Trophoblast cell (in vitro differentiated cells and primary cell): ENCODE data around the gene OTUD7B.

Source experiments
- DNase-seq, 2 donors: peaks; one replicate each; pipeline ENCODE4 v3.0.0-alpha.2; 2016
- H2AFZ ChIP-seq: 2 replicates; pipeline ENCODE4 v1.6.1; 2013; ENCODE audit warnings: low read length, moderate library complexity, mild to moderate bottlenecking; ENCODE audit not compliant: insufficient read depth, poor library complexity
- H2AK5ac ChIP-seq: 2 replicates; pipeline ENCODE4 v1.6.1; 2013; ENCODE audit warnings: mild to moderate bottlenecking, low read length
- H2BK120ac ChIP-seq: 2 replicates; pipeline ENCODE4 v1.6.1; 2013; ENCODE audit warnings: low read length, mild to moderate bottlenecking, moderate library complexity; ENCODE audit not compliant: insufficient read depth, poor library complexity
- H2BK12ac ChIP-seq: 2 replicates; pipeline ENCODE4 v1.6.1; 2013; ENCODE audit warnings: mild to moderate bottlenecking, low read length, moderate library complexity
- H2BK5ac ChIP-seq: 2 replicates; pipeline ENCODE4 v1.6.1; 2013; ENCODE audit warnings: low read length, low read depth, moderate library complexity, mild to moderate bottlenecking; ENCODE audit not compliant: poor library complexity
- H3K14ac ChIP-seq: 2 replicates; pipeline ENCODE4 v1.6.1; 2013; ENCODE audit warnings: mild to moderate bottlenecking, low read length
- H3K18ac ChIP-seq: 2 replicates; pipeline ENCODE4 v1.6.1; 2013; ENCODE audit warnings: mild to moderate bottlenecking, low read length
- H3K23ac ChIP-seq: 2 replicates; pipeline ENCODE4 v1.6.1; 2013; ENCODE audit warnings: low read length
- H3K27ac ChIP-seq: 2 replicates; pipeline ENCODE4 v1.5.1; 2013; ENCODE audit warnings: low read depth, mild to moderate bottlenecking, inconsistent platforms, low read length, moderate library complexity
- H3K27me3 ChIP-seq: 2 replicates; pipeline ENCODE4 v1.6.1; 2013; ENCODE audit warnings: inconsistent platforms, mild to moderate bottlenecking, low read length, moderate library complexity; ENCODE audit not compliant: insufficient read depth
- H3K36me3 ChIP-seq, 2 experiments: 1 replicate in 1 of 2; 2 replicates in 1 of 2; pipeline ENCODE4 v1.6.1; 2013; ENCODE audit warnings: low read length in 2 of 2, mild to moderate bottlenecking in 2 of 2, moderate library complexity in 1 of 2; ENCODE audit not compliant: insufficient read depth in 2 of 2, control insufficient read depth in 1 of 2
- H3K4ac ChIP-seq: 2 replicates; pipeline ENCODE4 v1.6.1; 2013; ENCODE audit warnings: low read depth, mild to moderate bottlenecking, low read length, moderate library complexity
- H3K4me1 ChIP-seq, 2 experiments: 1 replicate in 1 of 2; 2 replicates in 1 of 2; pipeline ENCODE4 v1.6.1; 2013; ENCODE audit warnings: low read length in 2 of 2, mild to moderate bottlenecking in 2 of 2, moderate library complexity in 1 of 2; ENCODE audit not compliant: insufficient read depth in 2 of 2, control insufficient read depth in 1 of 2
- H3K4me2 ChIP-seq: 2 replicates; pipeline ENCODE4 v1.6.1; 2013; ENCODE audit warnings: inconsistent platforms, mild to moderate bottlenecking, low read length, moderate library complexity
- H3K4me3 ChIP-seq: 2 replicates; pipeline ENCODE4 v1.5.1; 2013; ENCODE audit warnings: mild to moderate bottlenecking, low read depth, low read length, inconsistent platforms
- H3K79me1 ChIP-seq: one replicate; pipeline ENCODE4 v1.6.1; 2013; ENCODE audit warnings: low read length
- H3K79me2 ChIP-seq: 2 replicates; pipeline ENCODE4 v1.6.1; 2013; ENCODE audit warnings: low read length, mild to moderate bottlenecking; ENCODE audit not compliant: control insufficient read depth, insufficient read depth, poor library complexity
- H3K9ac ChIP-seq: 2 replicates; pipeline ENCODE4 v1.6.1; 2013; ENCODE audit warnings: mild to moderate bottlenecking, low read length
- H3K9me3 ChIP-seq: 2 replicates; pipeline ENCODE4 v1.6.1; 2013; ENCODE audit warnings: low read depth, mild to moderate bottlenecking, control low read depth, inconsistent platforms, low read length; ENCODE audit not compliant: insufficient read depth
- H4K12ac ChIP-seq: 2 replicates; pipeline ENCODE4 v1.6.1; 2013; ENCODE audit warnings: low read depth, mild to moderate bottlenecking, low read length, moderate library complexity
- H4K8ac ChIP-seq: 2 replicates; pipeline ENCODE4 v1.6.1; 2013; ENCODE audit warnings: low read depth, mild to moderate bottlenecking, low read length, moderate library complexity
- H4K91ac ChIP-seq: one replicate; pipeline ENCODE4 v1.6.1; 2013; ENCODE audit warnings: low read depth, mild to moderate bottlenecking, low read length, moderate library complexity
- WGBS: extraction: QIAGEN DNeasy Blood & Tissue Kit; methylation state at CpG from one replicate; pipeline ENCODE4 v1.1.7; 2013; ENCODE audit warnings: missing lambda C conversion rate; ENCODE audit not compliant: insufficient read length, insufficient coverage; ENCODE audit errors: extremely low coverage; 5-methylcytosine and 5-hydroxymethylcytosine counted together

Gene OTUD7B

GRCh38 chr1:149929856-149930255 is 80.7 kb downstream of the OTUD7B start:
- Histone ChIP-seq H3K14ac (no peak overlapping the region), H4K91ac (peak overlapping the region; percentile 16), H2AFZ (no peak overlapping the region), H3K27me3 (no peaks in the 10 kb centered on the region), H3K79me2 (peaks cover 8% of the 10 kb centered on the region), H3K9ac (no peak overlapping the region), H3K9me3 (no peaks in the 10 kb centered on the region), H2BK12ac (no peak overlapping the region), H3K18ac (no peak overlapping the region), H3K4ac (no peak overlapping the region), H3K36me3 (peaks cover 25 to 58% of the 10 kb centered on the region in 2 experiments), H3K27ac (no peak overlapping the region), H2BK120ac (no peak overlapping the region), H4K12ac (no peak overlapping the region), H3K4me1 (peaks cover 7 to 10% of the 10 kb centered on the region in 2 experiments), H3K4me2 (no peak overlapping the region), H3K79me1 (peaks cover 11% of the 10 kb centered on the region), H2BK5ac (no peak overlapping the region), H4K8ac (no peak overlapping the region), H3K23ac (no peak overlapping the region), H3K4me3 (no peak overlapping the region), H2AK5ac (no peak overlapping the region)
- DNase-seq, result no peak
- no CpG with 5 or more reads among the region's 2 CpGs for WGBS

GRCh38 chr1:149928401-149928724 is 82.2 kb downstream of the OTUD7B start:
- Histone ChIP-seq H2BK12ac (no peak overlapping the region), H3K4ac (no peak overlapping the region), H4K12ac (no peak overlapping the region), H3K4me3 (peak overlapping the region; percentile 95), H3K23ac (no peak overlapping the region), H3K14ac (no peak overlapping the region), H2AFZ (no peak overlapping the region), H2BK120ac (no peak overlapping the region), H3K79me2 (peaks cover 8% of the 10 kb centered on the region), H4K8ac (peak overlapping the region; percentile 94), H2BK5ac (no peak overlapping the region), H3K18ac (no peak overlapping the region), H4K91ac (peak overlapping the region; percentile 61), H2AK5ac (no peak overlapping the region), H3K9me3 (no peaks in the 10 kb centered on the region), H3K4me1 (peaks cover 7 to 10% of the 10 kb centered on the region in 2 experiments), H3K4me2 (peak overlapping the region; percentile 74), H3K27me3 (no peaks in the 10 kb centered on the region), H3K79me1 (peaks cover 11% of the 10 kb centered on the region), H3K36me3 (peaks cover 29 to 62% of the 10 kb centered on the region in 2 experiments), H3K27ac (peak overlapping the region; percentile 95), H3K9ac (peak overlapping the region; percentile 23)
- no peak for DNase-seq
- no CpG with 5 or more reads among the region's 1 CpG for WGBS

GRCh38 chr1:149927563-149928400 is 82.7 kb downstream of the OTUD7B start, which contains the start of gene SF3B4:
Gene SF3B4, minus strand, starts transcription at chr1:149927803. Its CDS starts 44 bp downstream, at chr1:149927759.
- Histone ChIP-seq H2BK120ac (peak within 1 kb of the TSS; percentile 19), H2AK5ac (peak within 1 kb of the TSS; percentile 71), H3K9ac (peak within 1 kb of the TSS; percentile 98), H3K14ac (peak within 1 kb of the TSS; percentile 96), H3K4me3 (peak within 1 kb of the TSS; percentile 95), H3K27ac (peak within 1 kb of the TSS; percentile 95), H4K12ac (peak within 1 kb of the TSS; percentile 86), H3K4me1 (peaks cover 7 to 10% of the 10 kb centered on the region in 2 experiments), H3K4me2 (peak within 1 kb of the TSS; percentile 74), H3K27me3 (no peaks in the 10 kb centered on the region), H3K36me3 (peaks cover 29 to 61% of the 10 kb centered on the region in 2 experiments), H3K23ac (no peak within 1 kb of the TSS), H3K4ac (peak within 1 kb of the TSS; percentile 92), H3K79me2 (peaks cover 8% of the 10 kb centered on the region), H3K9me3 (no peaks in the 10 kb centered on the region), H2BK12ac (peak within 1 kb of the TSS; percentile 37), H4K8ac (peak within 1 kb of the TSS; percentile 94), H3K18ac (peak within 1 kb of the TSS; percentile 78), H2AFZ (peak within 1 kb of the TSS; percentile 86), H3K79me1 (peaks cover 11% of the 10 kb centered on the region), H2BK5ac (peak within 1 kb of the TSS; percentile 77), H4K91ac (peak within 1 kb of the TSS; percentile 89)
- peak; percentile 94 to 97 for DNase-seq
- WGBS, result no CpG with 5 or more reads among the region's 47 CpGs

DNA sequence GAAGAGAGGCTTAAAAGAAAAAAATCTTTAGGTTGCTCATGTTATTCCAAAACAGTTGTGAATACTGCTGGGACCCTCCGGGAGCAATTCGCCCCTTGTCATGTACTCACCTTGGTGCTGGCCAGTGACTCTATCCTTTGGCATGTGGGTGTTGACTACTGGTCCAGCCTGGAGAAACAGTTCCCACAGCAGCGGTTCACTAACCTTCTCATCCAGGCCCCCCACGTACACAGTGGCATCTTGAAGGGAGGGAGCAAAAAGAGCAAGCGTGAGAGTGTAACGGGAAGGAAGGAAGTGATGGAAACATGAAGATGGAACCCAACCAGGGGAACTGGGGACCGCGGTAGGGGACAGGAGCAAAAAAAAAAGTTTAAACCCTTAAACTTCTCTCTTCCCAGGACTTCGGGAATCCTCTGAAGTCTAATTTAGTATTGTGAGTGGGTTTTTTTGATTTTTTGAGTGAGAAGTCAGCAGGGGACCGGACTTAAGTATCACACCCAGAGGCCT is 83.4 kb downstream of the OTUD7B start:
- Histone ChIP-seq H3K36me3 (peaks cover 32 to 63% of the 10 kb centered on the region in 2 experiments), H3K4me3 (peak overlapping the region; percentile 95), H3K23ac (no peak overlapping the region), H2BK12ac (peak overlapping the region; percentile 37), H3K18ac (peak overlapping the region; percentile 78), H3K4ac (peak overlapping the region; percentile 92), H3K4me2 (peak overlapping the region; percentile 74), H3K14ac (peak overlapping the region; percentile 66), H4K91ac (peak overlapping the region; percentile 89), H3K9ac (peak overlapping the region; percentile 98), H4K8ac (peak overlapping the region; percentile 94), H3K9me3 (no peaks in the 10 kb centered on the region), H3K79me2 (peaks cover 8% of the 10 kb centered on the region), H2AK5ac (peak overlapping the region; percentile 71), H3K27ac (peak overlapping the region; percentile 71), H3K27me3 (no peaks in the 10 kb centered on the region), H2BK120ac (peak overlapping the region; percentile 19), H2AFZ (no peak overlapping the region), H3K4me1 (peaks cover 7 to 10% of the 10 kb centered on the region in 2 experiments), H3K79me1 (peaks cover 11% of the 10 kb centered on the region), H2BK5ac (peak overlapping the region; percentile 77), H4K12ac (peak overlapping the region; percentile 40)
- WGBS, result no CpG with 5 or more reads among the region's 10 CpGs
- DNase-seq, result peak in 1 of 2 donors; percentile 27
